Uterus (tissue), 4 donors: Measurements from ENCODE around the gene SMAD5. TPM values are rescaled to one million over a fixed set of nuclear protein-coding genes. Genes with fewer than 3 reads are reported as not detected.

Source experiments
- DNase-seq, 2 donors: peaks; one replicate each; pipeline ENCODE4 v3.0.0-alpha.2; 2019 to 2020
- H3K27ac ChIP-seq, 2 donors: fragments of 200-600 bp; sonication (generic); 1 replicate in 1 of 2; 2 replicates in 1 of 2; pipeline ENCODE4 v1.5.1; 2016 to 2018
- H3K27me3 ChIP-seq, 2 donors: fragments of 200-600 bp; sonication (generic); one replicate each; pipeline ENCODE4 v1.5.1; 2018 to 2019; ENCODE audit warnings: control low read depth in 1 of 2
- H3K36me3 ChIP-seq, 2 donors: fragments of 200-600 bp; sonication (generic); one replicate each; pipeline ENCODE4 v1.5.1; 2019; ENCODE audit warnings: control low read depth in 1 of 2
- H3K4me1 ChIP-seq, 2 donors: fragments of 200-600 bp; sonication (generic); one replicate each; pipeline ENCODE4 v1.5.1; 2018 to 2019; ENCODE audit warnings: control low read depth in 1 of 2
- H3K4me3 ChIP-seq, 2 donors: fragments of 200-600 bp; sonication (generic); 1 replicate in 1 of 2; 2 replicates in 1 of 2; pipeline ENCODE4 v1.5.1; 2018 to 2019; ENCODE audit warnings: mild to moderate bottlenecking in 1 of 2
- H3K9me3 ChIP-seq, 2 donors: fragments of 200-600 bp; sonication (generic); one replicate each; pipeline ENCODE4 v1.5.1; 2019; ENCODE audit warnings: control low read depth in 1 of 2
- CTCF ChIP-seq, 4 experiments: fragments of 200-600 bp in 2 of 4; fragments of 450-650 bp in 2 of 4; sonication (generic) in 2 of 4; IDR thresholded peaks; one replicate each; pipeline ENCODE4 v1.5.1; 2016 to 2019; ENCODE audit warnings: antibody characterized with exemption in 4 of 4, mild to moderate bottlenecking in 2 of 4, moderate library complexity in 1 of 4
- POLR2A ChIP-seq, 2 donors: fragments of 450-650 bp; IDR thresholded peaks; one replicate each; pipeline ENCODE4 v1.6.1; 2016; ENCODE audit warnings: antibody characterized with exemption in 2 of 2, mild to moderate bottlenecking in 1 of 2, moderate library complexity in 1 of 2
- intact Hi-C: fragments of 100-400 bp; cut with DNase I; formaldehyde crosslinking; loops from one replicate; pipeline ENCODE4 v1.15.1; 2023; ENCODE audit warnings: low total_unique reads
- total RNA-seq, 4 donors: library from RNA; depleted of rRNA in 3 of 4; stranded (reverse); fragments of >200 nt in 3 of 4; gene quantifications; one replicate each; pipeline versions ENCODE4 v1.1.0 to v1.2.4, GENCODE V29; 2014 to 2023
- donor health status: DM: yes; HTN: yes; CAD: no.

SMAD5 gene
- total RNA-seq, 4 donors from 2014 or later: 33.0 to 193 (median 102) TPM

- H3K4me3 ChIP-seq: no peak overlapping the region
- H3K27ac ChIP-seq: no peak overlapping the region
- no peaks in the 10 kb centered on the region for H3K36me3 ChIP-seq
- no peak for TF ChIP-seq CTCF (IDR thresholded peaks at IDR 0.05)
- no peak for TF ChIP-seq POLR2A (IDR thresholded peaks at IDR 0.05)
- DNase-seq: no peak
- intact Hi-C loops: no loop called here
- H3K4me1 ChIP-seq: no peaks in the 10 kb centered on the region
- no peaks in the 10 kb centered on the region for H3K27me3 ChIP-seq
- H3K9me3 ChIP-seq: no peaks in the 10 kb centered on the region
Measured at GRCh38 chr5:136099870-136100269, 32.8 kb upstream of the SMAD5 start.

GRCh38 chr5:136101884-136102283 is 30.8 kb upstream of the SMAD5 start:
- no peaks in the 10 kb centered on the region for H3K36me3 ChIP-seq
- H3K4me3 ChIP-seq: no peak overlapping the region
- H3K27me3 ChIP-seq: no peaks in the 10 kb centered on the region
- intact Hi-C loops: no loop called here
- no peak for DNase-seq
- H3K27ac ChIP-seq: no peak overlapping the region
- H3K9me3 ChIP-seq: no peaks in the 10 kb centered on the region
- H3K4me1 ChIP-seq: no peaks in the 10 kb centered on the region
- TF ChIP-seq CTCF (IDR thresholded peaks at IDR 0.05): no peak
- no peak for TF ChIP-seq POLR2A (IDR thresholded peaks at IDR 0.05)

- TF ChIP-seq CTCF (IDR thresholded peaks at IDR 0.05): no peak
- no peak for TF ChIP-seq POLR2A (IDR thresholded peaks at IDR 0.05)
- no peaks in the 10 kb centered on the region for H3K4me1 ChIP-seq
- intact Hi-C loops: no loop called here
Measured at GRCh38 chr5:136103118-136103517, 29.5 kb upstream of the SMAD5 start.

GRCh38 chr5:136104306-136104965 is 28.2 kb upstream of the SMAD5 start:
- no peak for TF ChIP-seq POLR2A (IDR thresholded peaks at IDR 0.05)
- TF ChIP-seq CTCF (IDR thresholded peaks at IDR 0.05): no peak
- Histone ChIP-seq H3K4me1 (no peaks in the 10 kb centered on the region), H3K4me3 (no peak overlapping the region), H3K27me3 (no peaks in the 10 kb centered on the region), H3K27ac (peak overlapping the region in 1 of 2 donors; percentile 26), H3K36me3 (no peaks in the 10 kb centered on the region), H3K9me3 (no peaks in the 10 kb centered on the region)
- no peak for DNase-seq
- intact Hi-C loops: no loop called here

More at GRCh38 chr5:136103118-136103517, 29.5 kb upstream of the SMAD5 start:
- H3K27ac ChIP-seq: no peak overlapping the region
- H3K27me3 ChIP-seq: no peaks in the 10 kb centered on the region
- H3K9me3 ChIP-seq: no peaks in the 10 kb centered on the region
- H3K36me3 ChIP-seq: no peaks in the 10 kb centered on the region
- DNase-seq: no peak
- H3K4me3 ChIP-seq: no peak overlapping the region

- DNase-seq: no peak
- Histone ChIP-seq H3K27me3 (no peaks in the 10 kb centered on the region), H3K27ac (no peak overlapping the region), H3K9me3 (no peaks in the 10 kb centered on the region), H3K36me3 (no peaks in the 10 kb centered on the region), H3K4me1 (no peaks in the 10 kb centered on the region), H3K4me3 (no peak overlapping the region)
- intact Hi-C loops: no loop called here
- TF ChIP-seq CTCF (IDR thresholded peaks at IDR 0.05): no peak
- no peak for TF ChIP-seq POLR2A (IDR thresholded peaks at IDR 0.05)
Measured at GRCh38 chr5:136106351-136107031, 26.2 kb upstream of the SMAD5 start.
